NCI-H460 (cell line): ENCODE data around the gene TAS2R30. TPM values are rescaled to one million over a fixed set of nuclear protein-coding genes. Genes with fewer than 3 reads are reported as not detected.
"Not testable (repeated sequence)": the region's sequence is repeated elsewhere in the genome, so short reads cannot be mapped to it uniquely, and the experiment has no call there.

Experiments
- DNase-seq: peaks from one replicate; pipeline ENCODE4 v3.0.0-alpha.2; 2016; ENCODE audit warnings: low read depth; ENCODE audit errors: extremely low read depth
- small RNA-seq, 2 experiments: library from RNA; depleted of rRNA; stranded (forward); fragments of <200 nt; gene quantifications; one replicate each; pipeline ENCODE3, GENCODE V24; 2014
- total RNA-seq: library from RNA; depleted of rRNA; stranded (reverse); fragments of >200 nt; shearing (Covaris generic); gene quantifications from 2 replicates; pipeline ENCODE4 v1.2.3, GENCODE V29; 2014; rRNA removed

TAS2R30 gene
- total RNA-seq, 1 experiment from 2014 or later, result 1.8 TPM

DNA sequence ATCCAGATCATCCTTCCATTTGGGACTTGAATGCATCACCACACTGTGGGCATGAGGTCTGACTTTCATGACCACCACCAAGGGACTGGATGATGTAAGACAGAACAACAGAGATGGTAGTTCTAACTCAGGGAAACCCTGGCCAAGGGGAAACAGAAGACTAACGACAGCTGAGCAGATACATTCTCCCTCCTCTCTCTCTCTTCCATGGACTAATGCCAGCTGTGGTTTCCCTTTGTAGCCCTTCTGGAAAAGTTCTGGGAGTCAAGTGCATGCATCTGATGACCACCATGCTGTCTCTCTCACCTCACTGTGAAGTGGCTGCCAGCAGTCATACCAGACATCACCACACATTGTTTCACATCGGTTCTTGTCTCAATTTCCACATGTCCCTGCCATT, 3.4 kb downstream of the TAS2R30 start:
- no peak for DNase-seq

DNA sequence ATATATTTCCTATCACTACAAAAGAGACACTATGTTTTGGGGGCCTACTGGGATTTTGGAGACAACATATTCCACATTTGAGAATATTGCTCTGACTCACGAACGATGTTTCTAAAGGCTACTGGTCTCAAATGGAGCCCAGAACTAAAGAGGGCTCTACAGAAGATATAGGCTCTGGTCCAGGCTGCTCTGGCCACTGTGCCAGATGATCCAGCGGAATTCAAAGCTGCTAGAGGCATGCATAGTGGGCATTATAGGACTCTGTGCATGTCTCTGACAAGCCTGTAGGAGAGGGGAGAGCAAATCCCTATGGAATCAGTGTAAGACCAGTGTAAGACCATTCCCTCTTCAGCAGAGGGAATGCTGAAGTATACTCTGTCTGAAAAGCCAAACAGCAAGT, 4.1 kb downstream of the TAS2R30 start:
- no peak for DNase-seq

DNA sequence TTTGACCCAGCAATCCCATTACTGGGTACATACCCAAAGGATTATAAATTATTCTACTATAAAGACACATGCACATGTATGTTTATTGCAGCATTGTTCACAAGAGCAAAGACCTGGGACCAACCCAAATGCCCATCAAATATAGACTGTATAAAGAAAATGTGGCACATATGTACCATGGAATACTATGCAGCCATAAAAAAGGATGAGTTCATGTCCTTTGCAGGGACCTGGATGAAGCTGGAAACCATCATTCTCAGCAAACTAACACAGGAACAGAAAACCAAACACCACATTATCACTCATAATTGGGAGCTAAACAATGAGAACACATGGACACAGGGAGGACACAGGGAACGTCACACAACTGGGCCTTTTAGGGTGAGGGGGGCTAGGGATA, 20.3 kb downstream of the TAS2R30 start:
- not testable (repeated sequence) for DNase-seq

DNA sequence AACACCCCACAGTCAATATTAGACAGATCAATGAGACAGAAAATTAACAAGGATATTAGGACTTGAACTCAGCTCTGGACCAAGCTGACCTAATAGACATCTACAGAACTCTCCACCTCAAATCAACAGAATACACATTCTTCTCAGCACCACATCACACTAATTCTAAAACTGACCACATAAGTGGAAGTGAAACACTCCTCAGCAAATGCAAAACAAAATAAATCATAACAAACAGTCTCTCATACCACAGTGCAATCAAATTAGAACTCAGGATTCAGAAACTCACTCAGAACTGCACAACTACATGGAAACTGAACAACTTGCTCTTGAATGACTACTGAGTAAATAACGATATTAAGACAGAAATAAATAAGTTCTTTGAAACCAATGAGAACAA, 23.2 kb downstream of the TAS2R30 start:
- DNase-seq, result not testable (repeated sequence)

DNA sequence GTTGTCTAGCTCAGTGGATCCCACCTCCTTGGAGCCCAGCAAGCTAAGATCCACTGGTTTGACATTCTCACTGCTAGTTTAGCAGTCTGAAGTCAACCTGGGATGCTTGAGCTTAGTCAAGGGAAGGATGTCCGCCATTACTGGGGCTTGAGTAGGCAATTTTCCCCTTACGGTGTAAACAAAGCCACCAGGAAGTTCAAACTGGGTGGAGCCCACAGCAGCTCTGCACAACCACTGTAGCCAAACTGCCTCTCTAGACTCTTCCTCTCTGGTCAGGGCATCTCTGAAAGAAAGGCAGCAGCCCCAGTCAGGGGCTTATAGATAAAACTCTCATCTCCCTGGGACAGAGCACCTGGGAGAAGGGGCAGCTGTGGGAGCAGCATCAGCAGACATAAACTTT, 25.6 kb downstream of the TAS2R30 start:
- DNase-seq, result no peak

DNA sequence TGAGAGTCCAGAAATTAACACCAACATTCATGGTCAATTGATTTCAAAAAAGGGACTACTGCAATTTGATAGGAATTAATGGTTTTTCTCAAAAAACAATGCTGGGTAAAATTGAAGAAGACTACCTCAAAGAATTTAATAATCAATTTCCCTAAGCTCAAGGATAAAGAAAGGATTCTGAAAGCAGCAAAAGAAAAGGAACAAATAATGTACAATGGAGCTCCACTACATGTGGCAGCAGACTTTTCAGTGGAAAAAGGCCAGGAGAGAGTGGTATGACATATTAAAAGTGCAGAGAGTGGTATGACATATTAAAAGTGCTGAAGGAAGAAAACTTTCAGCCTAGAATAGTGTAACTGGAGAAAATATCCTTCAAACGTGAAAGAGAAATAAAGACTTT, 26.7 kb downstream of the TAS2R30 start:
- DNase-seq, result no peak

DNA sequence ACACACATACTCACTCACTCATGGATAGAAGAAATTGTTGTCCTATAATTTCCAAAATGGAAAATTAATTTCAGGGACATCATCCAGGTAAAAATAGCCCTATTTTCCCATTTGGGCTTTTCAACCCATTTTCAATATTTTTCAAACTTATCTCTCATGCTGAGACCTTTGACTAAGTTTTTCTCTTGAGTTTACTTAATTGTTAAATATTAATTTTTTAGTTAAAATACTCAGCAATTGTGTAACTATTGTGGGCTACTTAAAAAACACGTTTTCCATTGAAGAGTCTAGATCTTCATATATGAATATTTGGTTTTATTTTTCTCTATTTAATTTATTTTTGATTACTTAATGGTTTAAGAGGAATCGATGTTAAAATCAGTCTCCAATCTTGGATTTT, 28.2 kb downstream of the TAS2R30 start:
- no peak for DNase-seq

DNA sequence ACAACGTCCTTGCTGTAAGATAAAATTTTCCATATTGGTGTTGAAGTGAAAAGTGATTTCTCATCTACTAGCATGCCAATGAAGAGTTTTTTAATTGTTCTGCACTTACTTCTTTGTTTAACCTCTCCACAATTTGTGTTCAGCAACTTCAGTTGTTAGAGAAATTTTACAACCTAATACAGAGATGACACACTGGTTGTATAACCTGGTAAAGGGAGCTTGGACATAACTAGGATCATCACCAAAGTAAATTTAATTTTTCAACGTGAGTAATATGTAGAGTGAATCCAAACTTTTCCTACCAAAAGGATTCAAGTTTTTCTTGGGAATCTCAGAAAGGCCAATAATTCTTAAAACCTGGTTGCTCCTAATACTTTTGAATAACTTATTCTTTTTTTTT, 28.9 kb downstream of the TAS2R30 start:
- no peak for DNase-seq

DNA sequence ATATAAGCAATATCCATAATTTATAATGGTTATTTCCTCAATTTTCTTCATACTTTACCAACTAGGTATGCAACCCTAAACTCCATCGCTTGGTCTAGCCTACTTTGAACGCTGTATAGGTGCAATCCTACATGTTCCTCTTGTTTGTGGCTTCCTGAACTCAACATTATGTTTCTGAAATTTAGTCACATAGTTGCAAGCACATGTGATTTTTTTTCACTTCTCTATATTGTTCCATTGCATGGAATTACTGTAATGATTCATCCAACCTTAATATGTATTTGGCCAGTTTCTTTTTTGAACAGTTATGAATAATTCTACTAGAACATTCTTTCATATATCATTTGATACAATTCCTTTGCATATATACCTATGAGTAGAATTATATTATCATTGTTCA, 39.5 kb downstream of the TAS2R30 start:
- DNase-seq, result not testable (repeated sequence)

DNA sequence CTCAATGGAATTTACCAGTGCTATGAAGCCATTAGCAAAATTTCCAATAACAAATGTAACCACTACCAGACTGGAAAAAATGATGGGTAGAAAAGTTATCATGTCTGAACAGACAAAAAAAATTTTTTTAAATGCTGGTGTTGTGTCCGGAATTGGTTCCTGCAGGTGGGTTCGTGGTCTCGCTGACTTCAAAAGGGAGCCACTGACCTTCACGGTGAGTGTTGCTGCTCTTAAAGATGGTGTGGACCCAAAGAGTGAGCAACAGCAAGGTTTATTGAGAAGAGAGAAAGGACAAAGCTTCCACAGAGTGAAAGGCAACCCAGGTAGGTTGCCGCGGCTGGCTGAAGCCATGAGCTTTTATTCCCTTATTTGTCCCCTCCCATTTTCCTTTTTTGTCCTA, 42.3 kb downstream of the TAS2R30 start, which contains the start of gene TAS2R43:
TSS of gene TAS2R43 (minus strand) at position 186 of the 400 bp plus-strand sequence. CDS start at position 102, 84 bp downstream.
- no peak for DNase-seq

DNA sequence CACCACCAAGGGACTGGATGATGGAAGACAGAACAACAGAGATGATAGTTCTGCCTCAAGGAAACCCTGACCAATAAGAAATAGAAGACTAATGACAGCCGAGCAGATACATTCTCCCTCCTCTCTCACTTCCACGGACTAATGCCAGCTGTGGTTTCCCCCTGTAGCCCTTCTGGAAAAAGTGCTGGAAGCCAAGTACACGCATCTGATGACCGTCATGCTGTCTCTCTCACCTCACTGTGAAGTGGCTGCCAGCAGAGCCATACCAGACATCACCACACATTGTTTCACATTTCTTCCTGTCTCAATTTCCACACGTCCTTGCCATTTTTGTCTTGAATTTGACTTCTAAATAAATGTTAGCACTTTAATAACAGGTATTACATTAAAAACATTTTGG, 45.2 kb downstream of the TAS2R30 start:
- DNase-seq, result no peak

DNA sequence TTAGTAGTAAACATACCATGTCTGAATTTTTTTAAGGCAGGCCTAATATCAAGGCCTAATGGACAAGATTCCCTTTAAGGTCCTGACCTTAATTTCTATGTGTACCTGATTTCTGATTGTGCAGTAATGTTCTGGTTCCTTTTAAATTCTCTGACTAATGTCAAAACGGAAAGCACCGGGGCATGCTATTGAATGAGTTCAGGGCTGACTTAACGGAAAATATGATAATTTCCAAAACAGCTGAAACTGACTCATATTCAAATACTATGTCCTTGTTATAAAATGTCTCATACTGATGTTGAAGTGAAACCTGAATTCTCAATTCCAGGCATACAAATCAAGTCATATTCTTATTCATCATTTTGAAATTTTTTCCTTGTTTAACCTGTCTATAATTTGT, 49.0 kb downstream of the TAS2R30 start:
- DNase-seq, result no peak

Small RNAs within 50 kb of the gene (small RNA-seq; reads per million reads assigned to genes)
- 0 reads per million in 2 experiments for gene AC018630.1

Other genes starting within 250 kb of the TAS2R30 start
- 0.35 and 0.87 TPM in 2 replicates for gene TAS2R13, start 225.1 kb downstream of the TAS2R30 start, total RNA-seq
- not detected in 2 replicates for gene PRH2, start 205.4 kb downstream of the TAS2R30 start, total RNA-seq
- 1.5 and 2.0 TPM in 2 replicates for gene TAS2R14, start 195.4 kb downstream of the TAS2R30 start, total RNA-seq
- 0.43 and 1.9 TPM in 2 replicates for gene TAS2R50, start 147.7 kb downstream of the TAS2R30 start, total RNA-seq
- 0.84 and 1.8 TPM in 2 replicates for gene TAS2R20, start 136.3 kb downstream of the TAS2R30 start, total RNA-seq
- 1.8 and 1.9 TPM in 2 replicates for gene TAS2R19, start 112.0 kb downstream of the TAS2R30 start, total RNA-seq
- gene TAS2R31, start 103.2 kb downstream of the TAS2R30 start, total RNA-seq, result 1.7 and 2.7 TPM in 2 replicates
- 0.49 and 1.6 TPM in 2 replicates for gene TAS2R46, start 72.3 kb downstream of the TAS2R30 start, total RNA-seq
- not detected in 2 replicates for gene TAS2R43, start 42.3 kb downstream of the TAS2R30 start, total RNA-seq
- gene SMIM10L1, start 36.5 kb upstream of the TAS2R30 start, total RNA-seq, result 9.3 and 9.7 TPM in 2 replicates
- not detected in 2 replicates for gene TAS2R42, start 52.3 kb upstream of the TAS2R30 start, total RNA-seq
- not detected in 2 replicates for gene PRB3, start 135.1 kb upstream of the TAS2R30 start, total RNA-seq
- gene PRB4, start 175.8 kb upstream of the TAS2R30 start, total RNA-seq, result not detected in 2 replicates